Suprapubic skin (tissue), 4 donors: Measurements from ENCODE around the gene FKBP9. TPM values are rescaled to one million over a fixed set of nuclear protein-coding genes. Genes with fewer than 3 reads are reported as not detected.

Source experiments
- DNase-seq, 2 donors: peaks; one replicate each; pipeline ENCODE4 v3.0.0-alpha.2; 2019; ENCODE audit warnings: low spot score in 2 of 2
- H3K27ac ChIP-seq: fragments of 200-600 bp; sonication (generic); one replicate; pipeline ENCODE4 v1.5.1; 2019
- H3K27me3 ChIP-seq: fragments of 200-600 bp; sonication (generic); one replicate; pipeline ENCODE4 v1.5.1; 2019
- H3K36me3 ChIP-seq: fragments of 200-600 bp; sonication (generic); one replicate; pipeline ENCODE4 v1.5.1; 2019
- H3K4me1 ChIP-seq: fragments of 200-600 bp; sonication (generic); one replicate; pipeline ENCODE4 v1.5.1; 2019
- H3K4me3 ChIP-seq: fragments of 200-600 bp; sonication (generic); one replicate; pipeline ENCODE4 v1.5.1; 2019; ENCODE audit warnings: mild to moderate bottlenecking
- H3K9me3 ChIP-seq: fragments of 200-600 bp; sonication (generic); one replicate; pipeline ENCODE4 v1.5.1; 2019
- CTCF ChIP-seq, 2 donors: fragments of 200-600 bp in 1 of 2; fragments of 450-650 bp in 1 of 2; sonication (generic) in 1 of 2; IDR thresholded peaks; one replicate each; pipeline ENCODE4 v1.5.1; 2016 to 2019; ENCODE audit warnings: antibody characterized with exemption in 2 of 2, mild to moderate bottlenecking in 1 of 2, moderate library complexity in 1 of 2
- EP300 ChIP-seq: sonication (generic); formaldehyde crosslinking; IDR thresholded peaks from one replicate; pipeline ENCODE4 v1.6.1; 2017; ENCODE audit warnings: antibody characterized with exemption
- POLR2A ChIP-seq, 2 donors: fragments of 450-650 bp; IDR thresholded peaks; one replicate each; pipeline ENCODE4 v1.6.1; 2017; ENCODE audit warnings: antibody characterized with exemption in 2 of 2, mild to moderate bottlenecking in 2 of 2, moderate library complexity in 2 of 2
- POLR2AphosphoS5 ChIP-seq, 3 donors: sonication (generic); formaldehyde crosslinking; IDR thresholded peaks; one replicate each; pipeline ENCODE4 v1.6.1; 2017; ENCODE audit warnings: antibody characterized with exemption in 3 of 3
- WGBS: methylation state at CpG from one replicate; pipeline ENCODE4 v1.1.5; 2018; 5-methylcytosine and 5-hydroxymethylcytosine counted together
- total RNA-seq, 4 donors: library from RNA; depleted of rRNA; stranded (reverse); fragments of >200 nt; gene quantifications; one replicate each; pipeline ENCODE4 v1.1.0, GENCODE V29; 2016

FKBP9 gene
- total RNA-seq, 4 donors from 2014 or later = 79.7 to 131 (median 93.5) TPM

GRCh38 chr7:32921896-32922295 lies 35.3 kb upstream of the FKBP9 start:
- peaks cover 51% of the 10 kb centered on the region for H3K36me3 ChIP-seq
- H3K4me3 ChIP-seq = no peak overlapping the region
- no peak overlapping the region for H3K27ac ChIP-seq
- no peaks in the 10 kb centered on the region for H3K4me1 ChIP-seq
- H3K9me3 ChIP-seq = no peaks in the 10 kb centered on the region
- 84% methylated on average over 2 of the region's 2 CpGs for WGBS
- DNase-seq = no peak
- no peak for TF ChIP-seq POLR2AphosphoS5 (IDR thresholded peaks at IDR 0.05)
- TF ChIP-seq CTCF (IDR thresholded peaks at IDR 0.05) = no peak
- H3K27me3 ChIP-seq = no peaks in the 10 kb centered on the region

- H3K4me3 ChIP-seq = no peak overlapping the region
- no peaks in the 10 kb centered on the region for H3K4me1 ChIP-seq
- WGBS = 87% methylated on average over 2 of the region's 2 CpGs
- no peaks in the 10 kb centered on the region for H3K27me3 ChIP-seq
- H3K27ac ChIP-seq = no peak overlapping the region
- no peak for DNase-seq
- TF ChIP-seq POLR2AphosphoS5 (IDR thresholded peaks at IDR 0.05) (no peak), CTCF (IDR thresholded peaks at IDR 0.05) (no peak), POLR2A (IDR thresholded peaks at IDR 0.05) (no peak), EP300 (no peak)
- no peaks in the 10 kb centered on the region for H3K9me3 ChIP-seq
- peaks cover 60% of the 10 kb centered on the region for H3K36me3 ChIP-seq
Measured at GRCh38 chr7:32928785-32929298, 28.4 kb upstream of the FKBP9 start.

GRCh38 chr7:32929430-32930143 lies 27.7 kb upstream of the FKBP9 start:
- no peaks in the 10 kb centered on the region for H3K4me1 ChIP-seq
- TF ChIP-seq POLR2A (IDR thresholded peaks at IDR 0.05) (no peak), POLR2AphosphoS5 (IDR thresholded peaks at IDR 0.05) (no peak), CTCF (IDR thresholded peaks at IDR 0.05) (no peak), EP300 (no peak)
- H3K36me3 ChIP-seq = peaks cover 55% of the 10 kb centered on the region
- WGBS = 82% methylated on average over 13 of the region's 13 CpGs
- no peak overlapping the region for H3K27ac ChIP-seq
- no peaks in the 10 kb centered on the region for H3K9me3 ChIP-seq
- DNase-seq = no peak
- H3K4me3 ChIP-seq = no peak overlapping the region
- H3K27me3 ChIP-seq = no peaks in the 10 kb centered on the region

- no peak for TF ChIP-seq POLR2AphosphoS5 (IDR thresholded peaks at IDR 0.05)
- no peaks in the 10 kb centered on the region for H3K9me3 ChIP-seq
- no peaks in the 10 kb centered on the region for H3K27me3 ChIP-seq
- no peaks in the 10 kb centered on the region for H3K4me1 ChIP-seq
- H3K4me3 ChIP-seq = no peak overlapping the region
- 90% methylated on average over 7 of the region's 7 CpGs for WGBS
- no peak for DNase-seq
- H3K27ac ChIP-seq = no peak overlapping the region
- H3K36me3 ChIP-seq = peaks cover 52% of the 10 kb centered on the region
Measured at GRCh38 chr7:32930378-32930777, 26.9 kb upstream of the FKBP9 start.

GRCh38 chr7:32935558-32935957 lies 21.7 kb upstream of the FKBP9 start:
- no peak for TF ChIP-seq POLR2AphosphoS5 (IDR thresholded peaks at IDR 0.05)
- no peak for TF ChIP-seq CTCF (IDR thresholded peaks at IDR 0.05)
- no peak for TF ChIP-seq POLR2A (IDR thresholded peaks at IDR 0.05)
- no peak for TF ChIP-seq EP300
- 97% methylated on average over 1 of the region's 1 CpG for WGBS
- no peaks in the 10 kb centered on the region for H3K9me3 ChIP-seq
- H3K4me3 ChIP-seq = no peak overlapping the region
- no peaks in the 10 kb centered on the region for H3K27me3 ChIP-seq
- peaks cover 27% of the 10 kb centered on the region for H3K4me1 ChIP-seq
- H3K36me3 ChIP-seq = peaks cover 23% of the 10 kb centered on the region
- no peak overlapping the region for H3K27ac ChIP-seq
- no peak for DNase-seq
